ENCODE measurements around the gene TMEM229B. TPM values are rescaled to one million over a fixed set of nuclear protein-coding genes. Genes with fewer than 3 reads are reported as not detected.

The TMEM229B gene
- total RNA-seq, 1 experiment from 2014 or later, result 0.71 TPM

DNA sequence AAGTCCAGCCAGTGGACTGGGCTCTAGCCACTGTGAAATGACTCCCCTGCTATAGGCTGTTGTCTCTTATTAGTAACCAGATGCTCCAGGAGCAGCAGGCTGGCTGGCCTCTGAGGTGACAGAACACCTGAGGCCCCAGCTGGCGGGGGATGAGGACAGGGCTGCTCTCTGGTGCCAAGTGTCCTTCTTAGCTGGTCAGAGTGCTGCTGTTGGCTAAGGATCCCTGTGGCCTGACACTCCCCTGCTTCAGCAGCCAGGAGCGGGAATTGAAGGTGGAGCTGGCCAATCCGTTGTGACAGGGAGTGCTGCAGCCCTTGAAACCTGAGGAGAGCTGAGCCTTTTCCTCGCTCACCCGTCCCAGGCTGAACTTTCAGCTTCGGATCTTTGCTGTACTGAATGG, 30.7 kb downstream of the TMEM229B start:
- DNase-seq (ENCODE audit: low read depth, low spot score) (no peak), ATAC-seq (0 out of 2 replicates have a peak, but pooled peaks have one; percentile 14)
- H3K9me2 ChIP-seq (ENCODE audit: insufficient read depth), result no peaks in the 10 kb centered on the region
- no peak for TF ChIP-seq YY1 (IDR thresholded peaks at IDR 0.05; ENCODE audit: extremely low read depth, insufficient replicate concordance, low read depth, low read length)
- no peak for TF ChIP-seq EGR1 (IDR thresholded peaks at IDR 0.05; ENCODE audit: low read depth)
- no peak for TF ChIP-seq CBX3 (IDR thresholded peaks at IDR 0.05; ENCODE audit: low read depth)
- no peak for TF ChIP-seq JUND (IDR thresholded peaks at IDR 0.05)
- TF ChIP-seq ZNF274 (IDR thresholded peaks at IDR 0.05; ENCODE audit: low read depth, low read length), result no peak
- no peak for TF ChIP-seq ZFX (IDR thresholded peaks at IDR 0.05)
- TF ChIP-seq, protein P1, sequence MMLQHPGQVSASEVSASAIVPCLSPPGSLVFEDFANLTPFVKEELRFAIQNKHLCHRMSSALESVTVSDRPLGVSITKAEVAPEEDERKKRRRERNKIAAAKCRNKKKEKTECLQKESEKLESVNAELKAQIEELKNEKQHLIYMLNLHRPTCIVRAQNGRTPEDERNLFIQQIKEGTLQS (IDR thresholded peaks at IDR 0.05), result no peak
- no peak for TF ChIP-seq SP1 (IDR thresholded peaks at IDR 0.05; ENCODE audit: low read depth)
- TF ChIP-seq, protein P2, sequence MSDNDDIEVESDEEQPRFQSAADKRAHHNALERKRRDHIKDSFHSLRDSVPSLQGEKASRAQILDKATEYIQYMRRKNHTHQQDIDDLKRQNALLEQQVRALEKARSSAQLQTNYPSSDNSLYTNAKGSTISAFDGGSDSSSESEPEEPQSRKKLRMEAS (IDR thresholded peaks at IDR 0.05), result no peak
- no peak for TF ChIP-seq POLR2AphosphoS5 (IDR thresholded peaks at IDR 0.05; ENCODE audit: low read depth, low read length)
- TF ChIP-seq ELF1 (IDR thresholded peaks at IDR 0.05; ENCODE audit: borderline replicate concordance, low read depth), result no peak
- no peak for TF ChIP-seq TCF7L2 (IDR thresholded peaks at IDR 0.05; ENCODE audit: borderline replicate concordance, extremely low read depth, insufficient read depth, insufficient read length)
- TF ChIP-seq EZH2phosphoT487 (IDR thresholded peaks at IDR 0.05; ENCODE audit: borderline replicate concordance), result no peak
- no peak for TF ChIP-seq FOSL1 (IDR thresholded peaks at IDR 0.05; ENCODE audit: low read depth)
- no peaks in the 10 kb centered on the region for H3K36me3 ChIP-seq (ENCODE audit: control insufficient read depth in 1 of 2, insufficient read depth in 2 of 2, low read length in 2 of 2)
- ChIA-PET RAD21 (ENCODE audit: low non-redundant PET in 1 of 2, low total read pairs in 2 of 2, uncharacterized antibody in 2 of 2, unreplicated experiment in 2 of 2) (no interaction called here), CTCF (interaction anchor here (0.5 kb wide), 1 partner anchor 10 kb away, joined by 9 read pairs; no protein-coding TSS in a partner anchor), POLR2A (no interaction called here)
- H2AFZ ChIP-seq (ENCODE audit: low read depth, low read length, poor library complexity, severe bottlenecking), result no peak overlapping the region
- no peak overlapping the region for H3K9ac ChIP-seq (ENCODE audit: low read length)
- no peak overlapping the region for H3K4me2 ChIP-seq (ENCODE audit: low read length)
- H3K9me3 ChIP-seq (ENCODE audit: control insufficient read depth in 1 of 2, insufficient read depth in 1 of 2, low read depth in 1 of 2, low read length in 2 of 2), result no peaks in the 10 kb centered on the region
- H3K4me1 ChIP-seq (ENCODE audit: control insufficient read depth in 1 of 2, insufficient read depth in 2 of 2, low read length in 2 of 2), result no peaks in the 10 kb centered on the region
- no peaks in the 10 kb centered on the region for H3K79me2 ChIP-seq (ENCODE audit: insufficient read depth, low read length)
- H3K27ac ChIP-seq (ENCODE audit: low read depth, low read length), result no peak overlapping the region
- H3K4me3 ChIP-seq (replicated peaks in 1 of 2; ENCODE audit: low read depth in 1 of 2, low read length in 2 of 2), result no peak overlapping the region
- BruUV-seq (replicated peaks), result no TSS peak
- intact Hi-C loops (cut with micrococcal nuclease), result no loop called here
- H3K27me3 ChIP-seq (ENCODE audit: insufficient read depth, low read length), result peaks cover 5% of the 10 kb centered on the region; the same call in 1 of the 2 replicates
- no peaks in the 10 kb centered on the region for H4K20me1 ChIP-seq (ENCODE audit: insufficient read depth)

All from HCT116 (cell line).